Stimulated activated naive CD8-positive, alpha-beta T cell treated with anti-CD3 and anti-CD28 coated beads, Interleukin-15, Interleukin-2, amounts not matched to agents 100 ng/mL and 50 ng/mL, for 24 hours (primary cell): ENCODE measurements around the gene ADGRB2.

Source experiments
- H3K27ac Mint-ChIP-seq: one replicate; pipeline ENCODE4 v1.8.0; 2021; ENCODE audit warnings: mild to moderate bottlenecking, mixed read lengths
- H3K27me3 Mint-ChIP-seq: one replicate; pipeline ENCODE4 v1.8.0; 2021; ENCODE audit warnings: mixed read lengths
- H3K36me3 Mint-ChIP-seq: one replicate; pipeline ENCODE4 v1.8.0; 2021; ENCODE audit warnings: low read depth, mixed read lengths
- H3K4me1 Mint-ChIP-seq: one replicate; pipeline ENCODE4 v1.8.0; 2021; ENCODE audit warnings: low read depth, mixed read lengths
- H3K4me3 Mint-ChIP-seq: one replicate; pipeline ENCODE4 v1.8.0; 2021; ENCODE audit warnings: mild to moderate bottlenecking, mixed read lengths
- H3K9me3 Mint-ChIP-seq: one replicate; pipeline ENCODE4 v1.8.0; 2021; ENCODE audit warnings: mixed read lengths

ADGRB2 gene

DNA sequence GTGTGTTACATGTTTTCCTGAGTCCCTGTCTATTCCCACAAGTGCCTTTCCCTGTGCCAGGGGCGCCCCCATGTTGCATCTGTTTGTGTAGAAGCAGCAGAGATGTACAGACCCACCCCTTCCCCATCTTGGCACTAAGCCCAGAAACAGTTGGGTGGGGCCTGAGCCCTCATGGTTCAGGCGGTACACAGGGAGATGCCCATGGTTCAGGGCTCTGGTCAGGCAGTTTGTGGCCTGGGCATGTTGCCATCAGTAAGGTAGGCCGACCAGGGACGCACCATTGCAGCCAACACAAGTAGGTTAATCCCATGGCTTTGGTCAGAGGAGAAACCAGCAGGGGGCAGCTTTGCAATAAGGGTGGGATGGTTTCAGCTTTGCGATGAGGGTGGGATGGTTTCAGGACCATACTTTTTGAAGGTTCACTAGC, 914 bp upstream of the ADGRB2 start:
- Mint-ChIP-seq H3K27ac (no peak overlapping the region), H3K27me3 (peaks cover 15% of the 10 kb centered on the region), H3K36me3 (no peaks in the 10 kb centered on the region), H3K4me3 (no peak overlapping the region), H3K9me3 (no peaks in the 10 kb centered on the region), H3K4me1 (peaks cover 43% of the 10 kb centered on the region)

DNA sequence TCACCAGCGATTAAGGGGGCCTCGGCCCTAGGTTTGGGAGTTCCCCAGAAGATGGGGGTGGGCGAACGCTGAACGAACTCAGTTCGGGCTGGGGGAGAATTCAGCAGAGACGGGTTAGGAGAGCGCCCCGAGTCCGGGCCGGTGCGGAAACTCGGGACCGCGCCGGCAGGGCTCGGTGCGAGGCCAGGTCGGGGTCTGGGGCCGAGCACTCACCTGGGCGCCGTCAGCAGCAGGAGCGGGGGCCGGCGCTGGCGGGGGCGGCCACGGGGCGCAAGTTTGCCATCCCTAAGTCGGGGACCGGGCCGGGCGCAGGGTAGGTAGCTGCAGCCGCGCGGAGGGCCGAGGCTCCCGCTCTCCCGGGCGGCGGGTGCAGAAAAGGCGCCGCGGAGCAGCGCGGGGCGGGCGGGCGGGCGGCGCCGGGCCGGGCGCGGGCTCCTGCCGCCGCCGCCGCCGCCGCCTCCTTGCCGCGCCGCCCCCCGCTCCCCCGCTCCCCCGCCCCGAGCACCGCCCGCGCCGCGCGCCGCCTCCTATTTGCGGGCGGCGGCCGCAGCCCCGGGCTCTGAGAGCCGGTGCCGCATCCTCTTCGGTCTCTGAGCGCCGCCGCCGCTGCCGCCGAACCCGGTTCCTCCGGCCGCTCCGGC, 349 bp downstream of the ADGRB2 start:
- Mint-ChIP-seq H3K4me1 (peaks cover 33% of the 10 kb centered on the region), H3K4me3 (peak overlapping the region; percentile 62)

DNA sequence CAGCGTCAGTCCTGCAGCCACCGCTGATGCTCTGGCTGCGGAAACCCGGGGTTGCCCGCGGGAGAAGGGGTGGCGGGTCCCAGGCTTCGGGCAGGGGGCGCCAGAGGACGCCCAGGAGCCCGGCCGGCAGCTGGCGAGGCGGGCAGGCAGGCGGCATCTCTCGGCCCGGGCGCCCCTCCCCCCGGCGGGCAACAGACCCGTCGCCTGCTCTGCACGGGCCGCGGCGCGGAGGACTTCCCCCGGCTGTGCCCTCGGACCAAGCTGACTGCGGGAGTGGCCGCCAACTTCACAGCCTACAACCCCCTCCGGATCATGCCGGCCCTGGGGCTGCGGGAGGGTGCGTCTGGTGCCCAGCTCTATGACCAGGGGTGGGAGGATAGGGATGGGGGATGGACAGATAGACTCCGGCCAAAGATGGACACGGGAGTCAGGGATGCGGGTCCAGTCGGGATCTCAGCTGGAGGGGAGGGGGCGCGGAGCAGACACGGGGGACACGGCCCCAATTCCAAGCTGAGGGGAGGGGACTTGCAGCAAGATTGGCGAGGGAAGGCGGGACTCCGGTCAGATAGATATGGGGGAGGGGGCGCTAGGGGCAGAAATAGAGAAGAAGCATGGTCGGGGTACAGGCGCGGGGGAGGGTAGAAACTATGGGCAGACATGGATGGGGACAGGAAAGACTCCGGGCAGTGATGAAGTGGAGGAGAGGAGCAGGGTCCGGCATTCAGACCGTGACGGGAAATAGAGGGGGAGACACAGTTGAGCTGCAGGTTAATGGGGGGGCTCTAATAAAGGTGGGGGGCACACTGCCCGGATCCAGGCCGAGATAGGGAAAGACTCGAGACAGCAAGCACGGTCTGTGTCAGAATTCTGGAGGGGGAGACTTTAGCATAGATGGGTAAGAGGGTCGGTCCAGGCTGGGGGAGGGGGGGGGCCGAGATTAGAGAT, 1.1 kb downstream of the ADGRB2 start:
- no peaks in the 10 kb centered on the region for H3K9me3 Mint-ChIP-seq
- H3K27ac Mint-ChIP-seq, result no peak overlapping the region
- peak overlapping the region; percentile 62 for H3K4me3 Mint-ChIP-seq
- no peaks in the 10 kb centered on the region for H3K36me3 Mint-ChIP-seq
- H3K4me1 Mint-ChIP-seq, result peaks cover 29% of the 10 kb centered on the region
- H3K27me3 Mint-ChIP-seq, result peaks cover 15% of the 10 kb centered on the region

More for the DNA sequence above, 349 bp downstream of the ADGRB2 start:
- H3K27ac Mint-ChIP-seq, result no peak overlapping the region
- no peaks in the 10 kb centered on the region for H3K9me3 Mint-ChIP-seq
- no peaks in the 10 kb centered on the region for H3K36me3 Mint-ChIP-seq
- peaks cover 15% of the 10 kb centered on the region for H3K27me3 Mint-ChIP-seq

DNA sequence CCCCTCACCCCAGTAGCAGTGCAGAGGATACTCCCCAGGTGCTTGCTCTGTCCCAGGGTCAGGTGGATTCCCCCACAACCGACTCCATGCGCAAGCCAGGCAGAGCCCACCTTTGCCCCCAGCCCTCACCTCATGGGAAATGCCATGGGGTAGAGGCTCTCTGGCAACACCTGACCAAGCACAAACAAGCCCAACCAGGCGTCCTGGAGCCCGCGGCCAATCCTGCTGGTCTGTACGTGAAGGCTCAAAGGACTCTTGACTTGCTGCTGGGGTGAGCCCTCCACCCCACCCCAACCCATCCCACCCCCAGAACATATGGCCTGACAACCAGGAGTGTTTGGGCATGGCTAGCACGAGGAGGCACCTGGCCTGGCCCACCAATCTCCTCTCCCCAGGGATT, 1.8 kb downstream of the ADGRB2 start:
- Mint-ChIP-seq H3K36me3 (no peaks in the 10 kb centered on the region), H3K4me1 (peaks cover 29% of the 10 kb centered on the region), H3K9me3 (no peaks in the 10 kb centered on the region), H3K27ac (no peak overlapping the region), H3K27me3 (peaks cover 15% of the 10 kb centered on the region), H3K4me3 (no peak overlapping the region)

DNA sequence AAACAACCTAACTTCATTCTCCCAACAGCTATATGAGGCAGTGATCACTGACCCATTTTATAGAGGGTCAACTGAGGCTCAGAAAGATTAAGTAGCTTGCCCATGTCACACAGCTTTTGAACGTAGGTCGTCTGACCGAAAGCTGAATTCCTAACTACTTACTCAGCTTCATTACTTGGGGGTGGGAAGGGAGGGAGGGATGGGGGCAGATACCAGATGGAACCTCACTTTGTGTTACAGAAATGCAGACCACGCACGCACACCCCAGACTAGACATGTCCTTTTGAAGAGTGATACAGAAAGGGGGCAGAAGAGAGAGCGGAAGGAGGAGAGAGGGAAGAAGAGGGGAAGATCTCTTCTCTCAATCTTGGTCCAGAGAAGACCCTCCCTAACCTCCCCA, 2.3 kb downstream of the ADGRB2 start:
- no peak overlapping the region for H3K4me3 Mint-ChIP-seq
- H3K9me3 Mint-ChIP-seq, result no peaks in the 10 kb centered on the region
- H3K4me1 Mint-ChIP-seq, result peaks cover 29% of the 10 kb centered on the region
- H3K27me3 Mint-ChIP-seq, result peaks cover 15% of the 10 kb centered on the region
- H3K27ac Mint-ChIP-seq, result no peak overlapping the region
- H3K36me3 Mint-ChIP-seq, result no peaks in the 10 kb centered on the region

DNA sequence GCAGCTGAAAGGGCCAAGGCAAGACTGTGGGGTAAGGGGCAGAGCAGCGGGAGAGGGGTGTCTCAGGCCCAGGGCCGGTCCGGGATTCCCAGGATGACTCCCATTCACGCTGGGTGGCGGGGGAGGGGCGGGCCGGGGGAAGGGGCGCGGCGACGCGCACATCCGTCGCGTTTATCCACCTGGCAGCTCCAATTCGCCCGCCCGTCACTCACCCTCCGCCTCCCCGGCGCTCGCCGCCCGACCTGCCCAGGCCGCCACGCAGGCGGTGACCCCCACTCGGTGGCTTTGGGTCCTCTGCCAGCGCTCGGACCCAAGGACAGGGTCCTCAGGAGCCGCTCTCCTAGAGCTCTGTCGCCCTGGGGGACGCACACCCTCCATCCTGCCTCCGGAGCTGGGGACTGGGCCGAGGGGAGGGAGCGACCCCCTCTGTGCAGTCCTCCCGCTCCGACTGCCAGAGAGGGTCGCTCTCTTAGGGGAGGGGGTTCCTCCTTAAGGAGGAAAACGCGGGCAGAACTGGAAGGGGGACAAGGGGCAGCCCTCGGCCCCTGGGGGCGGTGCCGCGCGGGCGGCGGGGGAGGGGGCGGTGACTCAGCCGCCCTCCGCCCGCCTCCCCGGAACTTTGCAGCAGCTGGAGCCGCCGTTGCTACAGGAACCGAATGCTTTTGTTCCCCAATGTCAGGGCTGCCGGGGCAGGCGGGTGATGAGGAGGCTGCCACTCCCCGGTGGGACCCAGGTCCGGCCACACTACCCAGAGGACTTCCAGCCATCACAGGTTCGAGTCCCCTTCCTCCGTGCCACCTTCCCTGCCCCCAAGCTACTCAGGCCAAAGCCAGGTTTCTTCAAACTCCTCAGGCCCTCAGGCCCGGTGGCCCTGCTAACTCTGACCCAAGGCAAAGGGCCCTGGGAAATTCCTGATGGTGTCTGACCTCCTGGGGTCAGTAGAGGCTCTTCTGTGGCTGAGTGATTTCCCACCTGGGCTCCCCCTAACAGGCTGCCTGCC, 3.4 kb downstream of the ADGRB2 start:
- H3K9me3 Mint-ChIP-seq, result no peaks in the 10 kb centered on the region
- H3K27me3 Mint-ChIP-seq, result peaks cover 15% of the 10 kb centered on the region
- H3K4me1 Mint-ChIP-seq, result peaks cover 29% of the 10 kb centered on the region
- H3K4me3 Mint-ChIP-seq, result peak overlapping the region; percentile 35
- H3K27ac Mint-ChIP-seq, result no peak overlapping the region
- H3K36me3 Mint-ChIP-seq, result no peaks in the 10 kb centered on the region

DNA sequence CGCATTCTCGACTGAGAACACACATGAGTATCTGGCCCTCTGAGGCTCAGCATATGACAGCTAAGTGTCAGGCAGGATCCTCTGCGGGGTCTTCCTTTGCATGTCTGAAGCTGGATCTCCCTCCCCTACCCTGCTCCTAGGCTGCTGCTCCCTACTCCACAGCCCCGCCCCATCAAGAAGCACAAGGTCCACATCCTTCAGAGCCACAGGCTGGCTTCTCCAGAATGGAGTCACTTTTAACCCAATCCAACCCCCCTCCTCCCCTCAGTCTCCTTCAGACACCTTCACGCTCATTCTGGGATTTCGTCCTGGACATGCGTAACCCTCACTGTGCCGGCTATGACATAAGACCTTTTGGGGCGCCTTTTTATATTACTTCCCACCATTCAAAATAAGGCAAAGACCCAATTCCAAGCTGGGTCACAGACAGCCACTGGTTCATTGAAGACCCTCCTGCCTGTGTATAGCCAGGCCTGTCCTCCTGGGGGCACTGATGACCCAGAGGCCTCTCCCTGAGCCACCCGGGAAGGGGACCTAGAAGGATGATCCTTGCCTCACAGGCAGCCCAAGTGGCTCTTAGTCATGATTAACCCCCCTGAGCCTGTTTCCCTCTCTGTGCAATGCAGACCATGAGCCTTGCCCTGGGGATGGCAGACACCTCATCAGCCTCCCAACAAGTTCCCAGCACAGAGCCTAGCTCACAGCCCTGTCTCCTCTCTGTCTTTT, 4.7 kb downstream of the ADGRB2 start:
- H3K4me3 Mint-ChIP-seq, result no peak overlapping the region
- no peak overlapping the region for H3K27ac Mint-ChIP-seq

DNA sequence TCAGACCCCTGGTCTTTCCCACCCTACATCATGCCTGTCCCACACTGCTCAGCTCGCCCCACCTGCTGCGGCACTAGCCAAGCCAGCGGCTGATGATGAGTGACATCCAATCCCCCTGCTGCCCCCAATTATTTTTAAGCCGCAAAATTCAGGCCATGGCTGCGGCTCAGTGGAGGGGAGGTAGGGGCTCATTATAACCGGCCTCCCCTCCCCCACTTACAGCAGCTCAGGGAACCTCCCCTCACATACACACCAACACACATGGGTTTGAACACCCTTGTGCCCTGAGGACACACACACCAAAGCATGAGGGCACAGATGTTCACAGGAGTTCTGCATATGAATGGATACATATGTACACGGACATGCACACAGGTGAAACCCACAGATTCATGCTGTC, 5.3 kb downstream of the ADGRB2 start:
- H3K27me3 Mint-ChIP-seq, result peaks cover 15% of the 10 kb centered on the region
- no peaks in the 10 kb centered on the region for H3K36me3 Mint-ChIP-seq
- H3K27ac Mint-ChIP-seq, result no peak overlapping the region
- peaks cover 27% of the 10 kb centered on the region for H3K4me1 Mint-ChIP-seq
- H3K9me3 Mint-ChIP-seq, result no peaks in the 10 kb centered on the region
- no peak overlapping the region for H3K4me3 Mint-ChIP-seq

More for the DNA sequence above, 4.7 kb downstream of the ADGRB2 start:
- peaks cover 15% of the 10 kb centered on the region for H3K27me3 Mint-ChIP-seq
- H3K36me3 Mint-ChIP-seq, result no peaks in the 10 kb centered on the region
- H3K9me3 Mint-ChIP-seq, result no peaks in the 10 kb centered on the region
- H3K4me1 Mint-ChIP-seq, result peaks cover 27% of the 10 kb centered on the region

DNA sequence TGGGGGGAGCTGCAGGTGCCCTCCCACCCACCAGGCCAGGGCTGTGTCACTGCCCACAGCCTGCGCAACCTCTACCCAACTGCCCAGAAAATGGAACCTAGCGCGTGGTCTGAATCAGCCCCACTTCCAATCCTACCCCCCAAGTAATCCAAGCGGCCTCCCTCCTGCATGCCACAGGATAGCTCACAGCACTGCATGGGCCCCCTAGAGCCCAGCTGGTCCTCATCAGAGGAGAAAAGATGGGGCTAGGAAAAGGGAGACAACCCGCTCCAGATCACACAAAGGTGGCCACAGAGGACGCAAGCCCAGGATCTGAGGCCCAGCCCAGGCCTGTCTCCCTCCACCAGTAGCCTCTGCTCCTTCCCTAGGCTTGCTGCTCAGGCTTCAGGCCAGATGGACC, 6.2 kb downstream of the ADGRB2 start:
- Mint-ChIP-seq H3K4me1 (peaks cover 21% of the 10 kb centered on the region), H3K9me3 (no peaks in the 10 kb centered on the region), H3K36me3 (no peaks in the 10 kb centered on the region), H3K27ac (no peak overlapping the region), H3K4me3 (no peak overlapping the region), H3K27me3 (peaks cover 9% of the 10 kb centered on the region)

DNA sequence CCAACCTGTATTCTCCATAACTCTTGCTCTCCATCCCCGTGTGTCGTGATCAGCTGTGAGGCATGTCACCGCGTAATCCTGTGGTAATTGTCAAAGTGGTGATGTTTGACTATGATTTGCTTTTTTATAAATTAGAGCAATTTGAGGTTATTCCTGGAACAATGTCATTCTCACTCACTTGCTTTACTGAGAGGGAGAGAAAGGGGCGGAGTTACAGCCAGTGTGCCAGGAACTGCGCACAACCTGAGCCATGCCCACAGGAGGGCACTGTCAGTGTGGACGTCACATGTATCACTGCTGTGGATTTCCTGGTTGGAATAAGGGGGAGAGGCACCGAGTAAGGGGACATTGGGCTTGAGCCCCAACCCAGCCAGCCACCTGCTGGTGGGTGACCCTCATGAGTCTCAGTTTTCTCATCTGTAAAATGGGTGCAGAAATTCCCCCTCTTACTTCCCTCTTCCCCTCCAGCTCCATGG, 6.9 kb downstream of the ADGRB2 start:
- Mint-ChIP-seq H3K36me3 (no peaks in the 10 kb centered on the region), H3K27ac (peak overlapping the region; percentile 74), H3K4me1 (peaks cover 23% of the 10 kb centered on the region), H3K9me3 (no peaks in the 10 kb centered on the region), H3K27me3 (peaks cover 7% of the 10 kb centered on the region), H3K4me3 (no peak overlapping the region)

DNA sequence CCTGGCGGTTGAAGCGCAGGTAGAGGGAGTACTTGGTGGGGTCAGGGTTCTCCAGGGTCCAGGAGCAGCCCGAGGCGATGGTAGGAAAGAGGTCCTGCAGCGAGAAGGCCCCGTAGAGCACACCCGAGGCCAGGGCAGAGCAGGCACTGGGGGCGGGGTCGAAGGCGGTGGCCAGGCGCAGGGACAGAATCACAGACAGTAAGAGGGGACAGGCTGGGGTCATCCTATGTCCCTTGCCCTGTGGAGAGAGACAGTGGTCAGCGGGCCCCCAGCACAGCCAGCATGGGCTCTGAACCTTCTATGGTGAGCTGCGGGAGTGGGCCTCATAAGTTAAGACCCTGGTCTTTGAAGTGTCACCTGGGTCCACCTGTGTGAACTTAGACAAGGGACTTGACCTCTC, 7.6 kb downstream of the ADGRB2 start:
- Mint-ChIP-seq H3K4me1 (peaks cover 23% of the 10 kb centered on the region), H3K4me3 (no peak overlapping the region)

DNA sequence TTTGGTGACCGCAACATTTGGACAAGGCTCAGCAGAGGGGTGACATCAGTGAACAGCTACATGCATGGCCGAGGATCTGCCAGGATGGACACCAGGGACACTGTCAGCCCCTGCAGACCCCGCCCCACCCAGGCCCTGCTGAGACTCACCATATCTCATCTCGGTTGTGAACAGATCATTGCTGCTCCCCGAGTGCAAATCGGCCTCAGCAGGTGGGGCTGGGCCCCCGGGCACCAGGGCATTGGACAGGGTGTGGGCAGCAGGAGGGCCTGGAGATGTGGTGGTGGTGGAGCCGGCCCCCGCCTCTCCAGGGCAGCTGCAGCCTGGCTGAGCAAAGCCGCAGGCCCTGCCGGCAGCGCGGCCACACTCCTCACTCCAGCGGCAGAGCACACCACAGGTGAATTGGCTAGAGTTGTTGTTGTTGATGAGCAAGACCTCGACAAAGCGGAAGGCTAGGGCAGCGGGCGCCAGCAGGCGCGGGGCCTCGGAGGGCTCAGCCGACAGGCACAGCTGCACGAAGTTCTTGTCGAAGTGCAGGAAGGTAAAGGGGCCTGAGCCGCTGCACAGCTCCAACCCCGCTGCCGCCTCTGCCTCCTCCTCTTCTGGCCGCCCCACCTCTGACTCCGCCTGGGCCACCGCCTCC, 8.2 kb downstream of the ADGRB2 start:
- Mint-ChIP-seq H3K4me1 (peaks cover 23% of the 10 kb centered on the region), H3K27me3 (no peaks in the 10 kb centered on the region), H3K4me3 (no peak overlapping the region), H3K27ac (no peak overlapping the region), H3K9me3 (no peaks in the 10 kb centered on the region), H3K36me3 (no peaks in the 10 kb centered on the region)

More for the DNA sequence above, 7.6 kb downstream of the ADGRB2 start:
- no peak overlapping the region for H3K27ac Mint-ChIP-seq
- H3K36me3 Mint-ChIP-seq, result no peaks in the 10 kb centered on the region
- H3K27me3 Mint-ChIP-seq, result peaks cover under 1% of the 10 kb centered on the region
- no peaks in the 10 kb centered on the region for H3K9me3 Mint-ChIP-seq

DNA sequence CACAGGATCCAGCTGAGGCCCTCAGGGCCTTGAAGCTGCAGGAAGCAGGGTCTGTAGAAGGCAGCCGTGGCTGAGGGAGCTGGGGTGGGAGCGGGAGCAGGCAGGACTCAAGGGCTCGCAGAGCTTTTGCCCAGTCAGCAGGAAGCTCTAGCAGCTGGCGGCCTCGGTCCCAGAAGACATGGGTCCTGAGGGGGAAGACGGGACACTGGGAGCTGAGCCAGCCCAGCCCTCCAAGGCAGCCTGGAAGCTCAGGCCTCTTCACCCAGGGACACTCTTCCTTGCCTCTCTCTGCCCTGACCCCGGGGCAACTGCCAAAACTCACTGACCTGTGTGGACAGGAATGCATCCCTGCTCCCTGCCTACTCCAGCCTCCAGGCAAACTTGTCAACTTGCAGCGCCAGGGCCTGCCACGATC, 8.9 kb downstream of the ADGRB2 start:
- no peaks in the 10 kb centered on the region for H3K9me3 Mint-ChIP-seq
- H3K27ac Mint-ChIP-seq, result no peak overlapping the region
- H3K4me1 Mint-ChIP-seq, result peaks cover 29% of the 10 kb centered on the region
- no peaks in the 10 kb centered on the region for H3K27me3 Mint-ChIP-seq
- H3K4me3 Mint-ChIP-seq, result no peak overlapping the region
- H3K36me3 Mint-ChIP-seq, result no peaks in the 10 kb centered on the region
